Dedifferentiated amniotic fluid mesenchymal stem cell (primary cell): ENCODE data around the gene ENPP6.

Source experiments
- DNase-seq: peaks from one replicate; pipeline ENCODE4 v3.0.0-alpha.2; 2016; ENCODE audit errors: extremely low spot score

ENPP6 gene

DNA sequence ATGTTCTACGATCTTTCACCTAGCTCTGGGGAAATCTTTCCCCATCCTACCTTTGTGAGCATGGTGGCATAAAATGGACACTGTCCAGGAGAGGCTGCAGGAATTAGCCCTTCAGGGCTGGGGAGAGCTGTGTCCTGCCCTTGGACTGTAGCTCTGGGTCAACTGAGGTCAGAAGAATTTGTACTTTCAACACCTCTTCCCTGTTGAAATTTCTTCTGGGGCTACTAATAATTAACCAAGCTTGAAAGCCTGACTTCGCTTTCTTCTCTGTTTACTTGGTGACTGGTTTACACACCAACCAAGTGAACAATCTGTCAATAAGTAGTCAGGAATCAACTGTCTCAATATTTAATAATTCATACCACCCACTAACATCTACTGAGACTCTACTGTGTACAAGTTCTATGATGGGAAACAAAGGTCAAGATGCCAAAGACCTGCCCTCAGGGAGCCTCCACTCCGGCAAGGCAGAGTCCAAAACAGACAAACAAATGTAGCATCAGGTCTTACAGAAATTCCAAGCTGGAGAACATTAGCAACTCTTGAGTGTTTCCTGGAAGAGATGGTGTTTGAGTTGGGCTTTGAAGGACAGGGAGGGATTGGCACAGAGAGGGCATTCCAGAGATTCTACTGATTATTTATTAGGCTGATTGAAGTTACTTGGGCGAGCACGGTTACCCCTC lies 113.1 kb downstream of the ENPP6 start:
- no peak for DNase-seq

GRCh38 chr4:184103527-184104264 lies 114.0 kb downstream of the ENPP6 start:
- no peak for DNase-seq

DNA sequence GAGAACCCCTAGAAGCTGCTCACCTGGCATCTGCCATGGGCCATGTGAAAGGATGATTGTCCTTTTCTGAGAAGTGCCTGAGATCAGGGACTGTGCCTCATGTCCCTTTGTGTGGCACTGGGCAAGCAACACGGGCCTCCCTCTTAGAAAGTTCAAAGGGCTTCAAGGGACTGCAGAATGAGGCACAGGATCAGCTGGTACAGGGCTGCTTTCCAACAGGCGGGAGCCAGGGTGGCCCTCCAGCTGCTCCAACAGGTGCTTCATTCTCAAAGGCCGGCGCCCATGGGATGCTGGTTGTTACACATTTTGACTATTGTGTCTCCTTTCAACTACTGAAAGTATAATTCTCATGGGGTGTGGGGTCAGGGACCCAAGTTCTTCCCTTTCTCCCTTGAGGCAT lies 114.7 kb downstream of the ENPP6 start:
- no peak for DNase-seq

- DNase-seq, result no peak
Observed at GRCh38 chr4:184102488-184102887, 115.2 kb downstream of the ENPP6 start.

DNA sequence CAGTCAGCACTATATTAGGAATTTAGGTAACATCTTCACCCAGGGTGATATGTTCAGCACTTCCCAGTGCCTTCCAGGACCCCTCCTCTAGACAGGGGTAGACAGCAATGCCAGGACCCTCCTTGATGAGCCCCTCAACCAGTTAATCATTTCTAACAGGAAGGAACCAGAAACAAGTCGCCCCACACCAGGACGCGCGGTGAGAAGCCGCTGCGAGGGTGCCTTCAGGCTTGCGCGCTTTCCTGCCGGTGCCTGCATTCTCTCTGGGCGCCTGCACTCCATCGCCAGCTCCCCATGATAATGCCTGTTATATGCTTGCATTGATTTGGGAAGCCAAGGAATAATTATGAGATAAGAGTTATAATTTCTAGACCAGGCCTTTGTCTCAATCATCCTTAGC lies 116.0 kb downstream of the ENPP6 start:
- no peak for DNase-seq

DNA sequence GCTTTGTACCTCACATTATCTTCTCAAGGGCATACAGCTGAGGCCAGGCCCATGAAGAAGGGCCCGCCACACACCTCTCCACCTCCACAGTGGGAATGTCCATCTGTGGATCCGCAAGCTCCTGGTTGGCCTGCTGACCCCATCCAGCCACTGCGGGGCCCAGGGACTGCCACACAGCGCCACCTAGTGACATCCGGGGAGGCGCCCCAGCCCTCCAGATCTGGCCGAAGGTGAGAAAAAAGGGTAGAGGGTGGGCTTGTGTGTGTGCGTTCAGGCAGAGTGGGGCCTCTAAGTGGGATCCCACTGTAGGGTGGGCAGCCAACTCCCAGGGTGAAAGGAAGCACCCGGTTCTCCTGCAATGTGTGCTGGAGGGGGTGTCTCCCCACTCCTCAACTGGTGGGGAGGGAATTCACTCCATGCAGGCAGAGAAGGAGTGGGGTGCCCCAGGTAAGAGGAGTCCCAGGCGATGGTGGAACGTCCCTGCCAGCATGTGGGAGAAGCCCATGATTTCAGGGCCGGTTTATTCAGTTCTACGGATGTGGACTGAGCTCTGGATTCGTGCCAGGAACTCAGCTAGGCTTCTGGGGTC lies 117.3 kb downstream of the ENPP6 start:
- no peak for DNase-seq

DNA sequence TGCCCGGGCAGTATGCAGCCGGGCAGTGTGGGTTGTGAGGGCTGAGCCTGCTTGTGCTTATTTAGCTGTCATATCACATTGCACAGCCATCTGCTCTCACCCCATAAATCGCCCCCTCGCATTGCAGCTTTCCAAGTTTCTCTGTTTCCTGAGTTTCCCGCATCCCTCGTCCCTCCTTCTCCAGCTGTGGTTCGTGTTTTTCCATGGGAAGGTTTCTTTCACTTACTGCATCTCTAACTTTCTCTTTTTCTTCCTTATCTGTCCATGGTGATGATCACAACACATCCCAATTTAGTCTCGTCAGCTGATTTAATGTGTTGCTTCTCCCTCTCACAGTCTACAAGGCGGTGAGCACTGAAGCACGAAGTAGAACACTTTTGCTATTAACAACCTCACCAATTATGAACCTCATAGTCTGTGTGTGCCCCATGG lies 118.1 kb downstream of the ENPP6 start:
- no peak for DNase-seq

DNA sequence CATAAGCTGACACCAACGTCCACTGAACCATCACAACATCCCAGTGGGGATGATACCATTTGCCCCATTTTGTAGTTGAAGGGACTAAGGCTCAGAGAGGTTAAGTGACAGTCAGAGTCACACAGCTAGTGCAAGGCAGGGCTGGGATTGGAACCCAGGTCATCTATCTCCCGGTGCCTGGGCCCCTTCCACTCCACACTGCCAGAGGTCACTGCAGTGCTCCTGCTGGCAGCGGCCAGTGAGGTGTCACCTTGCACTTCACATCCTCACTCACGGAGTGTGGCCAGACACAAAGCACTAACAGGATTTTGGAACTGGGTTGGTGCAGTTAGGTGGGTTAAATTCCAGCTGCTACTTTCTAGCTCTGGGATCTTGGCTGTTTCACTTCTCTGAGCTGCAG lies 118.7 kb downstream of the ENPP6 start:
- DNase-seq, result no peak

DNA sequence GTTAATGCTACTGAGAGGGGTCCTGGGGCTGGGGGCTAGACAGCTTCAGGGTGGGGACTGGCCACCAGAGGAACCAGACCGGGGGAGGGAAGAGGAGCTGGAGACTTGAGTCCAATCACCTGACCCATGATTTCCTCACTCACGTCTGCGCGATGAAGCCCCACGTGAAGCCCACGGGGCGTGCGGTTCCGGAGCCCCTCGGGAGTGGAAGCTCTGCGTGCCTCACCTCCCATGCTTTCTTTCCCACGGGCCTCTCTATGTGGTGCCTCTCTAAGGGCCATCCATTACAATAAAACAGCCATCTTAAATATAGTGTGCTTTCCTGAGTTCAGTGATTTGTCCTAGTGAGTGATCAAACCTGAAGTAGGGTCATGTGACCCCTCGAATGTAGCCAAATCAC lies 119.9 kb downstream of the ENPP6 start:
- DNase-seq, result no peak

- DNase-seq, result no peak
Observed at GRCh38 chr4:184097241-184097605, 120.5 kb downstream of the ENPP6 start.

- DNase-seq, result peak; percentile 40
Observed at GRCh38 chr4:184096561-184097240, 121.0 kb downstream of the ENPP6 start.

GRCh38 chr4:184094532-184095159 lies 123.0 kb downstream of the ENPP6 start:
- no peak for DNase-seq

- DNase-seq, result no peak
Observed at GRCh38 chr4:184091986-184092385, 125.7 kb downstream of the ENPP6 start.

- DNase-seq, result no peak
Observed at GRCh38 chr4:184090571-184090970, 127.1 kb downstream of the ENPP6 start.

GRCh38 chr4:184080674-184081073 lies 137.0 kb downstream of the ENPP6 start:
- DNase-seq, result no peak

- DNase-seq, result no peak
Observed at GRCh38 chr4:184074677-184075388, 142.8 kb downstream of the ENPP6 start.

GRCh38 chr4:184067931-184068554 lies 149.6 kb downstream of the ENPP6 start:
- no peak for DNase-seq

DNA sequence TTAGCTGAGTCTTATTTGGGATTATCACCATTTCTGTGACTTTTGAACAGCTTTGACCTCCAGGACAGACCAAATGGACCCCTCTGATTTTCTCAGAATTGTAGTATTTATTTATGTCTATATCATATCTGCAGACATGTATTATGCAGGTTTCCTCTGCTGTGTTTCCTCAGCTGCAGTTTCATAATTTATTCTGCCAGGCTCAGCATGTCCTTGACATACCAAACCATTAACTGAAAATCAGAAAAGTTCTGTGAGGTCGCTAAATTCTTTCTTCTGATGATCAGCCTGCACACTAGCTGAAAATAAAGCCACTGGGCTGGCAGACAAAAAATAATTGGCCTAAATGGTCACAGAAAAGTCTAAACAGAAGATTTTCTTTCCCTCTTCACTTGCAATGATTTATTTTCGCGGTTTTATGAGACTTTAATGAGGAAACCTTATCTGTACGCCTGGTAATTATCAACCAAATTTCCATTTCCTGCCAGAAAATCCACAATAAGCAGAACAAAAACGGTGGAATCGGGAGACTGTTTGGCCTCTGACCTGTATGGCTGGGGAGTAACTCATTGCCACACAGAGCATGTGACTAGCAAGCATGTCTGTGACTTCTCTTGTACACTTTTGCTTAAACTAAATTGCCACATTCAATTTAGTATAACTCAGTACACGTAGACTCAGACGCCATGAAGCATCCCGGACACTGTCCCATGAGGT lies 150.9 kb downstream of the ENPP6 start:
- DNase-seq, result no peak

- no peak for DNase-seq
Observed at GRCh38 chr4:184064877-184065276, 152.8 kb downstream of the ENPP6 start.

DNA sequence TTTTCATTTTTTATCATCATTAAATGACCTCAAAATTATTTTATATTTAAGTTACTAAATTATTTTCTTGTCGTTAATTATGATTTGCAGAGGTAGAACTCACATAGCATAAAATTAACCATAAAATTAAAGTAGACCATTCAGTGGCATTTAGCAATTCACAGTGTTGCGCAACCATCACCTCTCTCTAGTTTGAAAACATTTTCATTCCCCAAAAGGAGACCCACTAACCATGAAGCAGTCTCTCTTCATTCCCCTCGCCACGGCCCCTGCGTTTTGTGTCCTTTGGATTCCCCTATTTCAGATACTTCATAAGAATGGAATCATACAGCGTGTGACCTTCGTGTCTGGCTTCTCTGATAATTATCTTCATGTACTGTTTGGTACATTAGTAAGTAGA lies 154.9 kb downstream of the ENPP6 start:
- DNase-seq, result no peak
